Brain microvascular endothelial cell (primary cell): ENCODE measurements around the gene UBE2U.

Source experiments
- DNase-seq: peaks from one replicate; pipeline ENCODE4 v3.0.0-alpha.2; 2020
- H3K27ac ChIP-seq: fragments of 250-450 bp; sonication (Bioruptor Pico); 2 replicates; pipeline ENCODE4 v1.5.1; 2020; ENCODE audit warnings: mild to moderate bottlenecking, moderate library complexity
- H3K27me3 ChIP-seq: fragments of 250-450 bp; sonication (Bioruptor Pico); replicated peaks from 2 replicates; pipeline ENCODE4 v1.5.1; 2020; ENCODE audit warnings: mild to moderate bottlenecking
- H3K36me3 ChIP-seq: fragments of 250-450 bp; sonication (Bioruptor Pico); replicated peaks from 2 replicates; pipeline ENCODE4 v1.5.1; 2020; ENCODE audit warnings: mild to moderate bottlenecking
- H3K4me3 ChIP-seq: 2 replicates; pipeline ENCODE4 v1.5.1; 2011; ENCODE audit warnings: low read depth, mild to moderate bottlenecking, control low read depth, low read length, moderate library complexity
- CTCF ChIP-seq: IDR thresholded peaks from 2 replicates; pipeline ENCODE4 v1.5.1; 2011; ENCODE audit warnings: low read depth, mild to moderate bottlenecking, moderate library complexity, low read length, control low read depth, inconsistent platforms; ENCODE audit errors: missing control alignments
- in situ Hi-C: cut with HindIII; loops from 2 replicates; pipeline ENCODE4 v1.10.0; 2017; ENCODE audit warnings: low sequenced_read_pairs, low pct_ligation_motif_present

Gene UBE2U

GRCh38 chr1:64280001-64280400 is 76.6 kb downstream of the UBE2U start:
- Histone ChIP-seq H3K36me3 (no peaks in the 10 kb centered on the region), H3K4me3 (no peak overlapping the region), H3K27ac (no peak overlapping the region), H3K27me3 (no peaks in the 10 kb centered on the region)
- no peak for DNase-seq
- in situ Hi-C loops: no loop called here
- TF ChIP-seq CTCF: no peak

- in situ Hi-C loops: no loop called here
- Histone ChIP-seq H3K4me3 (no peak overlapping the region), H3K27ac (no peak overlapping the region), H3K27me3 (no peaks in the 10 kb centered on the region), H3K36me3 (no peaks in the 10 kb centered on the region)
- DNase-seq: no peak
- no peak for TF ChIP-seq CTCF
Observed at GRCh38 chr1:64282351-64282750, 78.9 kb downstream of the UBE2U start.

- DNase-seq: no peak
- in situ Hi-C loops: no loop called here
- TF ChIP-seq CTCF: no peak
- Histone ChIP-seq H3K4me3 (no peak overlapping the region), H3K27me3 (no peaks in the 10 kb centered on the region), H3K27ac (no peak overlapping the region), H3K36me3 (no peaks in the 10 kb centered on the region)
Observed at GRCh38 chr1:64287071-64287470, 83.6 kb downstream of the UBE2U start.

- Histone ChIP-seq H3K36me3 (no peaks in the 10 kb centered on the region), H3K4me3 (no peak overlapping the region), H3K27ac (no peak overlapping the region), H3K27me3 (no peaks in the 10 kb centered on the region)
- TF ChIP-seq CTCF: no peak
- in situ Hi-C loops: no loop called here
- DNase-seq: no peak
Observed at GRCh38 chr1:64290420-64290819, 87.0 kb downstream of the UBE2U start.

DNA sequence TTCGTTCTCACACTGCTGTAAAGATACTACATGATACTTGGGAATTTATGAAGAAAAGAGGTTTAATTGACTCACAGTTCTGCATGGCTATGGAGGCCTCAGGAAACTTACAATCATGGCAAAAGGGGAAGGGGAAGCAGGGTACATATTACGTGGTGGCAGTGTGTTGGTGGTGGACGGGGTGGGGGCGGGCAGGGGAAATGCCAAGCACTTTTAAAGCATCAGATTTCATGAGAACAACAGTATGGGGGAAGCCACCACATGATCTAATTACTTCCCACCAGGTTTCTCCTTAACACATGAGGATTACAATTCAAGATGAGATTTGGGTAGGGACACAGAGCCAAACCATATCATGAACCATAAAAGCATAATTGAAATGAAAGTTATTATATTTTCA is 88.5 kb downstream of the UBE2U start:
- DNase-seq: no peak
- Histone ChIP-seq H3K36me3 (no peaks in the 10 kb centered on the region), H3K27ac (no peak overlapping the region), H3K4me3 (no peak overlapping the region), H3K27me3 (no peaks in the 10 kb centered on the region)
- in situ Hi-C loops: no loop called here
- TF ChIP-seq CTCF: no peak

GRCh38 chr1:64292399-64292798 is 89.0 kb downstream of the UBE2U start:
- Histone ChIP-seq H3K27ac (no peak overlapping the region), H3K36me3 (no peaks in the 10 kb centered on the region), H3K27me3 (no peaks in the 10 kb centered on the region), H3K4me3 (no peak overlapping the region)
- in situ Hi-C loops: no loop called here
- no peak for DNase-seq
- TF ChIP-seq CTCF: no peak
